Upper lobe of right lung (tissue), 1 donor: Measurements from ENCODE around the gene RFTN2. TPM values are rescaled to one million over a fixed set of nuclear protein-coding genes. Genes with fewer than 3 reads are reported as not detected.

Experiments
- ATAC-seq: fragments of 200-7000 bp; cut with Tn5 transposase; one replicate; pipeline ENCODE4 v1.9.1; 2020; ENCODE audit warnings: mild to moderate bottlenecking, moderate library complexity
- DNase-seq: peaks from one replicate; pipeline ENCODE4 v3.0.0-alpha.2; 2020
- H3K27ac ChIP-seq: fragments of 200-600 bp; one replicate; pipeline ENCODE4 v1.8.0; 2022
- H3K27me3 ChIP-seq: fragments of 200-600 bp; one replicate; pipeline ENCODE4 v1.8.0; 2022; ENCODE audit warnings: mild to moderate bottlenecking
- H3K36me3 ChIP-seq: fragments of 200-600 bp; one replicate; pipeline ENCODE4 v1.8.0; 2022
- H3K4me1 ChIP-seq: fragments of 200-600 bp; one replicate; pipeline ENCODE4 v1.8.0; 2022
- H3K4me3 ChIP-seq: fragments of 200-600 bp; one replicate; pipeline ENCODE4 v1.8.0; 2022; ENCODE audit warnings: mild to moderate bottlenecking
- H3K9me3 ChIP-seq: fragments of 200-600 bp; one replicate; pipeline ENCODE4 v1.8.0; 2022
- CTCF ChIP-seq: fragments of 200-600 bp; IDR thresholded peaks from one replicate; pipeline ENCODE4 v1.8.0; 2022; ENCODE audit warnings: antibody characterized with exemption
- intact Hi-C: fragments of 100-400 bp; cut with DNase I; formaldehyde crosslinking; loops from one replicate; pipeline ENCODE4 v1.11.0; 2022
- total RNA-seq: library from RNA; stranded (reverse); fragmentation: NEBNext Ultra II Directional; extraction: Animal tissue kit (Norgen Biotek cat#: 25700); gene quantifications from one replicate; pipeline ENCODE4 v1.2.1, GENCODE V29; 2021
- donor health status: DM: no; HTN: yes; CAD: no; lungs with severe emphysema.

The RFTN2 gene
- total RNA-seq, 1 donor from 2014 or later: 12.3 TPM

DNA sequence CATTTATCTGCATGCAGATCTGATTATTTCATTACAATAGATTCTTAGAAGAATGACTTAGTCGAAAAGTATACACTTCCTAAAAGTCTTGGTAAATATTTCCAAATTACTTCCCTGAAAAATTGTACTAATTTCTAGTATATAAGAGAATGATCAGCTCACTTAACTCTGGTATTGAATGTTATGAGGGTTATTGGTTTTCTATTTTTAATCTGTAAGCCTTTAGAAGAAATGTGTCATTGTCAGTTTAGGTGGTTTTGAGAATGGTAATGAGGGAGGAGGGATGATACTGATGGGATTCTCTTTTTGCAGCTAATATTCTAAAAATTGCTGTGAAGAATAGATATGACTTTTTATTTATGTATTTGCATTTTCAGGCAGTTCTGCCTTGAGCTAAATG, 135.7 kb downstream of the RFTN2 start:
- no peak overlapping the region for H3K27ac ChIP-seq
- TF ChIP-seq CTCF: no peak
- H3K4me1 ChIP-seq: no peaks in the 10 kb centered on the region
- H3K36me3 ChIP-seq: peaks cover 76% of the 10 kb centered on the region
- intact Hi-C loops: no loop called here
- DNase-seq: no peak
- no peak overlapping the region for H3K4me3 ChIP-seq
- no peaks in the 10 kb centered on the region for H3K9me3 ChIP-seq
- no peaks in the 10 kb centered on the region for H3K27me3 ChIP-seq
- ATAC-seq: no peak

DNA sequence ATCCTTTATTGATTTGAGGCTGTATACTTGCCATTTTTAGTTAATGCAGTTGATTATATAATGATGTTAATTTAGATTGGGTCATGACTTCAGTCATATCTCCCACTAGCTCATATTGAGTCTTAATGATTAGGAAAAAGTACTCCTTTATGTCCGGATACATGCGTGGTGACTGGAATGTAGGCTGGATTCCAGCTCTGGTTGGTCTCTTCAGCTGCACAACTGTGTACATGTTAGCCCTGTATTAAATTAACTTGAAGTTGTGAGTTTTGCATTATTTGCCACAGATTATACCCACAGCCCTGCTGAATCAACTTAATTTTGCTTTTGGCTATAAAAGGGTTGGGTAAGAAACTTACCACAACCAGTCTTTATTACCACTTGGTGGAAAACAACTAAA, 137.0 kb downstream of the RFTN2 start:
- no peak for TF ChIP-seq CTCF
- no peak for DNase-seq
- Histone ChIP-seq H3K4me1 (no peaks in the 10 kb centered on the region), H3K27me3 (no peaks in the 10 kb centered on the region), H3K27ac (no peak overlapping the region), H3K4me3 (no peak overlapping the region), H3K9me3 (no peaks in the 10 kb centered on the region), H3K36me3 (peaks cover 64% of the 10 kb centered on the region)
- intact Hi-C loops: no loop called here
- ATAC-seq: no peak

Other genes starting within 250 kb of the RFTN2 start
- gene SF3B1, start 240.6 kb downstream of the RFTN2 start, total RNA-seq: 252 TPM
- 26.5 TPM for gene COQ10B, start 222.0 kb downstream of the RFTN2 start, total RNA-seq
- 136 TPM for gene HSPD1, start 175.7 kb downstream of the RFTN2 start, total RNA-seq
- gene HSPE1, start 175.2 kb downstream of the RFTN2 start, total RNA-seq: 66.1 TPM
- gene MOB4, start 159.5 kb downstream of the RFTN2 start, total RNA-seq: 19.6 TPM
- 6.5 TPM for gene MARS2, start 29.8 kb upstream of the RFTN2 start, total RNA-seq
- not detected for gene BOLL, start 109.7 kb upstream of the RFTN2 start, total RNA-seq
- 7.7 TPM for gene PLCL1, start 129.0 kb upstream of the RFTN2 start, total RNA-seq